ENCODE data around the gene PGAP3.

PGAP3 gene

GRCh38 chr17:39627712-39628516, 59.9 kb downstream of the PGAP3 start:
- Histone ChIP-seq H3K36me3 (ENCODE audit: insufficient read depth, low read length) (no peaks in the 10 kb centered on the region), H3K27ac (ENCODE audit: low read depth, low read length, poor library complexity, severe bottlenecking) (no peak overlapping the region), H4K20me1 (ENCODE audit: insufficient read depth, low read length) (no peaks in the 10 kb centered on the region), H2AFZ (ENCODE audit: low read length) (no peak overlapping the region), H3K9me3 (ENCODE audit: low read length) (no peaks in the 10 kb centered on the region), H3K27me3 (ENCODE audit: insufficient read depth, low read length) (no peaks in the 10 kb centered on the region), H3K4me2 (ENCODE audit: low read length) (no peak overlapping the region), H3K9me2 (ENCODE audit: low read depth, low read length) (no peaks in the 10 kb centered on the region), H3K4me3 (ENCODE audit: low read depth, low read length, poor library complexity, severe bottlenecking) (no peak overlapping the region), H3F3A (ENCODE audit: insufficient read depth, low read length) (no peaks in the 10 kb centered on the region), H3K79me2 (ENCODE audit: insufficient read depth, low read length) (no peaks in the 10 kb centered on the region), H3K9ac (ENCODE audit: low read length) (no peak overlapping the region), H3K4me1 (ENCODE audit: insufficient read depth, low read length, severe bottlenecking) (peaks cover 5% of the 10 kb centered on the region)
- no peak for TF ChIP-seq CTCF (IDR thresholded peaks at IDR 0.05; ENCODE audit: low read length)
- TF ChIP-seq EZH2 (IDR thresholded peaks at IDR 0.05; ENCODE audit: borderline replicate concordance, low read length) = no peak

- Histone ChIP-seq H4K20me1 (ENCODE audit: insufficient read depth, low read length) (no peaks in the 10 kb centered on the region), H2AFZ (ENCODE audit: low read length) (no peak overlapping the region), H3K27me3 (ENCODE audit: insufficient read depth, low read length) (no peaks in the 10 kb centered on the region), H3K36me3 (ENCODE audit: insufficient read depth, low read length) (no peaks in the 10 kb centered on the region), H3K9ac (ENCODE audit: low read length) (no peak overlapping the region), H3K4me3 (ENCODE audit: low read depth, low read length, poor library complexity, severe bottlenecking) (no peak overlapping the region), H3K4me2 (ENCODE audit: low read length) (no peak overlapping the region), H3K4me1 (ENCODE audit: insufficient read depth, low read length, severe bottlenecking) (peaks cover 9% of the 10 kb centered on the region), H3K79me2 (ENCODE audit: insufficient read depth, low read length) (no peaks in the 10 kb centered on the region), H3F3A (ENCODE audit: insufficient read depth, low read length) (no peaks in the 10 kb centered on the region), H3K27ac (ENCODE audit: low read depth, low read length, poor library complexity, severe bottlenecking) (no peak overlapping the region), H3K9me2 (ENCODE audit: low read depth, low read length) (no peaks in the 10 kb centered on the region), H3K9me3 (ENCODE audit: low read length) (no peaks in the 10 kb centered on the region)
- TF ChIP-seq EZH2 (IDR thresholded peaks at IDR 0.05; ENCODE audit: borderline replicate concordance, low read length) (no peak), CTCF (IDR thresholded peaks at IDR 0.05; ENCODE audit: low read length) (no peak)
These were observed 60.7 kb downstream of the PGAP3 start for GRCh38 chr17:39627047-39627711.

GRCh38 chr17:39626171-39627046, 61.4 kb downstream of the PGAP3 start, which contains the start of gene PPP1R1B:
Gene PPP1R1B (plus strand): TSS chr17:39626952. CDS start chr17:39627393, 441 bp downstream.
- Histone ChIP-seq H3K27me3 (ENCODE audit: insufficient read depth, low read length) (no peaks in the 10 kb centered on the region), H3K9me2 (ENCODE audit: low read depth, low read length) (no peaks in the 10 kb centered on the region), H3K79me2 (ENCODE audit: insufficient read depth, low read length) (no peaks in the 10 kb centered on the region), H4K20me1 (ENCODE audit: insufficient read depth, low read length) (no peaks in the 10 kb centered on the region), H3K9ac (ENCODE audit: low read length) (no peak within 1 kb of the TSS), H3K4me3 (ENCODE audit: low read depth, low read length, poor library complexity, severe bottlenecking) (no peak within 1 kb of the TSS), H3K4me2 (ENCODE audit: low read length) (no peak within 1 kb of the TSS), H3K4me1 (ENCODE audit: insufficient read depth, low read length, severe bottlenecking) (peaks cover 12% of the 10 kb centered on the region), H3K9me3 (ENCODE audit: low read length) (no peaks in the 10 kb centered on the region), H2AFZ (ENCODE audit: low read length) (no peak within 1 kb of the TSS), H3F3A (ENCODE audit: insufficient read depth, low read length) (no peaks in the 10 kb centered on the region), H3K27ac (ENCODE audit: low read depth, low read length, poor library complexity, severe bottlenecking) (no peak within 1 kb of the TSS), H3K36me3 (ENCODE audit: insufficient read depth, low read length) (no peaks in the 10 kb centered on the region)
- TF ChIP-seq CTCF (IDR thresholded peaks at IDR 0.05; ENCODE audit: low read length) = no peak
- no peak for TF ChIP-seq EZH2 (IDR thresholded peaks at IDR 0.05; ENCODE audit: borderline replicate concordance, low read length)
